ENCODE results near the gene CDNF. TPM values are rescaled to one million over a fixed set of nuclear protein-coding genes. Genes with fewer than 3 reads are reported as not detected.

Gene CDNF
- total RNA-seq, 4 donors from 2014 or later, result 2.6 to 9.4 (median 3.8) TPM

- Histone ChIP-seq H3K4me1 (peaks cover 1 to 14% of the 10 kb centered on the region in 2 donors), H3K27ac (no peak overlapping the region), H3K36me3 (no peaks in the 10 kb centered on the region), H3K27me3 (no peaks in the 10 kb centered on the region), H3K9me3 (no peaks in the 10 kb centered on the region), H3K4me3 (replicated peaks in 1 of 3) (no peak overlapping the region)
- no peak for TF ChIP-seq POLR2A (IDR thresholded peaks at IDR 0.05)
- intact Hi-C loops (cut with DNase I), result no loop called here
- 93 to 94% methylated on average over 3 of the region's 3 CpGs for WGBS, 2 donors
- no peak for DNase-seq
Measured at GRCh38 chr10:14812271-14812670, 25.6 kb downstream of the CDNF start.

DNA sequence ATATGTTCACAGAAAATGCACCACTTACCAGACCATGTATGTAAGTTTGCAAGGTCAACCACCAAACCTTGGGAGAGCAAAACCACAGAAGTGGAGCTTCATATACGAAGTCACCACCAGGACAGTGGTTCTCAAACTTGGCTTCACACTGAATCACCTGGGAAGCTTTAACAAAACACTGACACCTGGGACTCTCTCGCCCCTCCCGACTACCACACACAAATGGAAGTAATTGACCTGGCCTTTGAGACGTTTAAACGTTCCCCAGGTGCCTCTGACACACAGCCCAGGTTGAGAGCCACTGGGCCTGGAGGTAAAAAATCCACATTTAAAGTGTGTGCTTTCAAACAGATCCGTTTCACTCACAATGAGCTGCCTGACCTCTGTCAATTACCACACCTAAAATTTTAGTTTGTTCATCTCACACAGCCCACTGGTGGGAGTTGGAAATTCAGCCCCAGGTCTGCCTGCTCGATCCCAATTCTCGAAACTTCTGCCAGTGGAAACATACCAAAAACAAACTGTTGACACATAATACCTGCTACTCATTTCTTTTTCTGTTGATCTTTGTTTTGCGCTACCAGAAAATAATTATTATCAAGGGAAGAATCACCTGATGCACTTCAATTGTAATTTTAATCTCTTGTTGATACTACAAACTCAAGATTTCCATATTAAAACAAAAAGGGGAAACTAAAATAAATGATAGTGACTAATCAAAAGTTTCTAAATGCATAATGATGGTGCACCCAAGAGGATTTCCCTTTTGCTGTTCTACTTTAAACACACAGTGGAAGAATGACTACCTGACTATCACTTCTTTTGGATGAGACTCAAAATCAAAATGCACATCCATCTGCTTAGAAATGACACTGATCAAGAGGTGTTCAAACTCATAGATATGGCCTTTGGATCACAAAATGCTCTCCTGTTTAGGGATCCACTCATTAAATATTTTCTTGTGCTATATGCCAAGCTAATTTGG, 26.6 kb downstream of the CDNF start:
- Histone ChIP-seq H3K36me3 (no peaks in the 10 kb centered on the region), H3K27me3 (no peaks in the 10 kb centered on the region), H3K27ac (peak overlapping the region in 2 of 3 donors; percentile 11 to 44), H3K4me3 (replicated peaks in 1 of 3) (no peak overlapping the region), H3K4me1 (peaks cover 0 to 11% of the 10 kb centered on the region in 2 donors), H3K9me3 (no peaks in the 10 kb centered on the region)
- TF ChIP-seq POLR2A (IDR thresholded peaks at IDR 0.05), result no peak
- TF ChIP-seq, protein P1, sequence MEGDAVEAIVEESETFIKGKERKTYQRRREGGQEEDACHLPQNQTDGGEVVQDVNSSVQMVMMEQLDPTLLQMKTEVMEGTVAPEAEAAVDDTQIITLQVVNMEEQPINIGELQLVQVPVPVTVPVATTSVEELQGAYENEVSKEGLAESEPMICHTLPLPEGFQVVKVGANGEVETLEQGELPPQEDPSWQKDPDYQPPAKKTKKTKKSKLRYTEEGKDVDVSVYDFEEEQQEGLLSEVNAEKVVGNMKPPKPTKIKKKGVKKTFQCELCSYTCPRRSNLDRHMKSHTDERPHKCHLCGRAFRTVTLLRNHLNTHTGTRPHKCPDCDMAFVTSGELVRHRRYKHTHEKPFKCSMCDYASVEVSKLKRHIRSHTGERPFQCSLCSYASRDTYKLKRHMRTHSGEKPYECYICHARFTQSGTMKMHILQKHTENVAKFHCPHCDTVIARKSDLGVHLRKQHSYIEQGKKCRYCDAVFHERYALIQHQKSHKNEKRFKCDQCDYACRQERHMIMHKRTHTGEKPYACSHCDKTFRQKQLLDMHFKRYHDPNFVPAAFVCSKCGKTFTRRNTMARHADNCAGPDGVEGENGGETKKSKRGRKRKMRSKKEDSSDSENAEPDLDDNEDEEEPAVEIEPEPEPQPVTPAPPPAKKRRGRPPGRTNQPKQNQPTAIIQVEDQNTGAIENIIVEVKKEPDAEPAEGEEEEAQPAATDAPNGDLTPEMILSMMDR (IDR thresholded peaks at IDR 0.05), result peak in 2 of 6 experiments; percentile 9 to 19
- no peak for DNase-seq
- intact Hi-C loops (cut with DNase I), result no loop called here
- WGBS, 2 donors, result 49 to 56% methylated on average over 9 of the region's 9 CpGs

DNA sequence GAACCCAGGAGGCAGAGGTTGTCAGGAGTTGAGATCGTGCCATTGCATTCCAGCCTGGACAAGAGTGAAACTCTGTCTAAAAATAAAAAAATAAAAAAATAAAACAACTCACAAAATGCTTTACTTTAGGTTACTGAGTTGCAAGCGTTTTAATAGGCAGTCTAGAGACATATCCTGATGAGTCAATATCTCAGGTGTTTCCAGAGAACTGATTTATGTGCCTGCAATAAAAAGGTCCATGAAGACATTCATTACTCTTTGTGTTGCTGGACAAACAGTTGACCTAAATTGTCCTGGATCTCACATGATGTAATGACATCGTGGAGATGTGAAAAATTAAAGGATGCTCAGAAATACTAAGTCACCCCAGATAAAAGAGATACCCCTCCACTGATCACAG, 31.5 kb downstream of the CDNF start:
- Histone ChIP-seq H3K9me3 (no peaks in the 10 kb centered on the region), H3K27me3 (no peaks in the 10 kb centered on the region), H3K4me1 (peaks cover 0 to 5% of the 10 kb centered on the region in 2 donors), H3K27ac (no peak overlapping the region), H3K36me3 (no peaks in the 10 kb centered on the region), H3K4me3 (replicated peaks in 1 of 3) (no peak overlapping the region)
- intact Hi-C loops (cut with DNase I), result no loop called here
- no peak for TF ChIP-seq POLR2A (IDR thresholded peaks at IDR 0.05)
- TF ChIP-seq, protein P1 (IDR thresholded peaks at IDR 0.05), result no peak
- DNase-seq, result no peak
- 89 to 90% methylated on average over 3 of the region's 3 CpGs for WGBS, 2 donors

GRCh38 chr10:14803827-14804226, 34.0 kb downstream of the CDNF start:
- Histone ChIP-seq H3K27me3 (no peaks in the 10 kb centered on the region), H3K27ac (no peak overlapping the region), H3K36me3 (no peaks in the 10 kb centered on the region), H3K9me3 (no peaks in the 10 kb centered on the region), H3K4me3 (replicated peaks in 1 of 3) (no peak overlapping the region), H3K4me1 (no peaks in the 10 kb centered on the region)
- TF ChIP-seq POLR2A (IDR thresholded peaks at IDR 0.05), result no peak
- DNase-seq, result no peak
- WGBS, 2 donors, result 51 to 91% methylated on average over 1 of the region's 1 CpG
- intact Hi-C loops (cut with DNase I), result no loop called here

GRCh38 chr10:14801723-14802122, 36.1 kb downstream of the CDNF start:
- Histone ChIP-seq H3K36me3 (no peaks in the 10 kb centered on the region), H3K4me1 (no peaks in the 10 kb centered on the region), H3K4me3 (replicated peaks in 1 of 3) (no peak overlapping the region), H3K9me3 (no peaks in the 10 kb centered on the region), H3K27ac (no peak overlapping the region), H3K27me3 (no peaks in the 10 kb centered on the region)
- 55 to 63% methylated on average over 5 of the region's 5 CpGs for WGBS, 2 donors
- intact Hi-C loops (cut with DNase I), result no loop called here
- peak; percentile 30 to 64 for DNase-seq
- TF ChIP-seq, protein P1 (IDR thresholded peaks at IDR 0.05), result peak in 1 of 6 experiments; percentile 21
- TF ChIP-seq POLR2A (IDR thresholded peaks at IDR 0.05), result no peak

GRCh38 chr10:14800397-14800796, 37.4 kb downstream of the CDNF start:
- intact Hi-C loops (cut with DNase I), result no loop called here
- Histone ChIP-seq H3K36me3 (no peaks in the 10 kb centered on the region), H3K27me3 (no peaks in the 10 kb centered on the region), H3K27ac (no peak overlapping the region), H3K4me1 (no peaks in the 10 kb centered on the region), H3K9me3 (no peaks in the 10 kb centered on the region), H3K4me3 (replicated peaks in 1 of 3) (no peak overlapping the region)
- no peak for DNase-seq
- TF ChIP-seq, protein P1 (IDR thresholded peaks at IDR 0.05), result no peak
- TF ChIP-seq POLR2A (IDR thresholded peaks at IDR 0.05), result no peak
- 38 to 56% methylated on average over 1 of the region's 1 CpG for WGBS, 2 donors

Data from thyroid gland (tissue), 4 donors.